Endodermal cell (in vitro differentiated cells): ENCODE data around the gene ITIH5. TPM values are rescaled to one million over a fixed set of nuclear protein-coding genes. Genes with fewer than 3 reads are reported as not detected.

Source experiments
- DNase-seq: peaks from one replicate; pipeline ENCODE4 v3.0.0-alpha.2; 2017
- H3K27ac ChIP-seq: 2 replicates; pipeline ENCODE4 v1.5.1; 2013; ENCODE audit warnings: mild to moderate bottlenecking, low read depth, low read length, moderate library complexity
- H3K27me3 ChIP-seq: 2 replicates; pipeline ENCODE4 v1.6.1; 2013; ENCODE audit warnings: mild to moderate bottlenecking, low read length, moderate library complexity; ENCODE audit not compliant: insufficient read depth, control insufficient read depth, poor library complexity, severe bottlenecking
- H3K36me3 ChIP-seq: 2 replicates; pipeline ENCODE4 v1.7.0; 2013; ENCODE audit warnings: mild to moderate bottlenecking, low read length, moderate library complexity; ENCODE audit not compliant: control insufficient read depth, insufficient read depth
- H3K4me1 ChIP-seq: one replicate; pipeline ENCODE4 v1.7.0; 2013; ENCODE audit warnings: low read length; ENCODE audit not compliant: control insufficient read depth, insufficient read depth
- H3K4me3 ChIP-seq: 2 replicates; pipeline ENCODE4 v1.5.1; 2013; ENCODE audit warnings: mild to moderate bottlenecking, low read length, moderate library complexity
- H3K9ac ChIP-seq: 2 replicates; pipeline ENCODE4 v1.6.1; 2013; ENCODE audit warnings: mild to moderate bottlenecking, low read length, moderate library complexity; ENCODE audit not compliant: poor library complexity, severe bottlenecking; ENCODE audit errors: extremely low read depth
- H3K9me3 ChIP-seq: 2 replicates; pipeline ENCODE4 v1.6.1; 2013; ENCODE audit warnings: mild to moderate bottlenecking, low read length, moderate library complexity; ENCODE audit not compliant: control insufficient read depth
- H3K27ac Mint-ChIP-seq: 2 replicates; pipeline ENCODE4 v1.8.0; 2020; ENCODE audit warnings: mixed read lengths
- H3K27me3 Mint-ChIP-seq: 2 replicates; pipeline ENCODE4 v1.8.0; 2021; ENCODE audit warnings: mild to moderate bottlenecking, mixed read lengths; ENCODE audit not compliant: insufficient read depth
- H3K36me3 Mint-ChIP-seq: 2 replicates; pipeline ENCODE4 v1.8.0; 2020; ENCODE audit warnings: low read depth, mixed read lengths
- H3K4me1 Mint-ChIP-seq: 2 replicates; pipeline ENCODE4 v1.8.0; 2020; ENCODE audit warnings: mixed read lengths
- H3K4me3 Mint-ChIP-seq: 2 replicates; pipeline ENCODE4 v1.8.0; 2020; ENCODE audit warnings: mild to moderate bottlenecking, moderate library complexity, mixed read lengths
- H3K9me3 Mint-ChIP-seq: 2 replicates; pipeline ENCODE4 v1.8.0; 2020; ENCODE audit warnings: mild to moderate bottlenecking, mixed read lengths
- WGBS, 2 experiments: methylation state at CpG; one replicate each; pipeline versions ENCODE4 v1.1.5 to v1.1.7; 2013; ENCODE audit warnings: missing lambda C conversion rate in 2 of 2, mixed read lengths in 1 of 2; ENCODE audit not compliant: insufficient coverage in 1 of 2, insufficient read length in 1 of 2; 5-methylcytosine and 5-hydroxymethylcytosine counted together
- total RNA-seq, 2 donors: library from RNA; stranded (reverse); fragmentation: NEBNext Ultra II Directional in 1 of 2; extraction: Animal tissue kit (Norgen Biotek cat#: 25700) in 1 of 2; gene quantifications; 2 replicates in 1 of 2; 3 replicates in 1 of 2; pipeline ENCODE4 v1.2.1, GENCODE V29; 2021
- TF ChIP-seq, protein P1 (sequence below): fragments of 200-600 bp; sonication (generic); conservative IDR thresholded peaks from 2 replicates; pipeline ENCODE4 v1.5.0; 2021; ENCODE audit warnings: antibody characterized with exemption, mild to moderate bottlenecking

Gene ITIH5
- total RNA-seq, 2 donors from 2014 or later = 2.9 to 5.3 TPM

- Histone ChIP-seq H3K27ac (no peak overlapping the region), H3K36me3 (no peaks in the 10 kb centered on the region), H3K4me1 (peaks cover 3% of the 10 kb centered on the region), H3K9me3 (no peaks in the 10 kb centered on the region), H3K4me3 (no peak overlapping the region), H3K9ac (no peak overlapping the region), H3K27me3 (no peaks in the 10 kb centered on the region)
- 95 to 97% methylated on average over 5 to 7 of the region's 7 CpGs for WGBS, 2 experiments
- TF ChIP-seq, protein P1, sequence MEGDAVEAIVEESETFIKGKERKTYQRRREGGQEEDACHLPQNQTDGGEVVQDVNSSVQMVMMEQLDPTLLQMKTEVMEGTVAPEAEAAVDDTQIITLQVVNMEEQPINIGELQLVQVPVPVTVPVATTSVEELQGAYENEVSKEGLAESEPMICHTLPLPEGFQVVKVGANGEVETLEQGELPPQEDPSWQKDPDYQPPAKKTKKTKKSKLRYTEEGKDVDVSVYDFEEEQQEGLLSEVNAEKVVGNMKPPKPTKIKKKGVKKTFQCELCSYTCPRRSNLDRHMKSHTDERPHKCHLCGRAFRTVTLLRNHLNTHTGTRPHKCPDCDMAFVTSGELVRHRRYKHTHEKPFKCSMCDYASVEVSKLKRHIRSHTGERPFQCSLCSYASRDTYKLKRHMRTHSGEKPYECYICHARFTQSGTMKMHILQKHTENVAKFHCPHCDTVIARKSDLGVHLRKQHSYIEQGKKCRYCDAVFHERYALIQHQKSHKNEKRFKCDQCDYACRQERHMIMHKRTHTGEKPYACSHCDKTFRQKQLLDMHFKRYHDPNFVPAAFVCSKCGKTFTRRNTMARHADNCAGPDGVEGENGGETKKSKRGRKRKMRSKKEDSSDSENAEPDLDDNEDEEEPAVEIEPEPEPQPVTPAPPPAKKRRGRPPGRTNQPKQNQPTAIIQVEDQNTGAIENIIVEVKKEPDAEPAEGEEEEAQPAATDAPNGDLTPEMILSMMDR = no peak
- Mint-ChIP-seq H3K27me3 (no peaks in the 10 kb centered on the region), H3K4me1 (peaks cover 22% of the 10 kb centered on the region), H3K27ac (no peak overlapping the region), H3K36me3 (no peaks in the 10 kb centered on the region), H3K9me3 (no peaks in the 10 kb centered on the region), H3K4me3 (no peak overlapping the region)
- DNase-seq = no peak
These were observed 55.9 kb downstream of the ITIH5 start for GRCh38 chr10:7610651-7611389.

DNA sequence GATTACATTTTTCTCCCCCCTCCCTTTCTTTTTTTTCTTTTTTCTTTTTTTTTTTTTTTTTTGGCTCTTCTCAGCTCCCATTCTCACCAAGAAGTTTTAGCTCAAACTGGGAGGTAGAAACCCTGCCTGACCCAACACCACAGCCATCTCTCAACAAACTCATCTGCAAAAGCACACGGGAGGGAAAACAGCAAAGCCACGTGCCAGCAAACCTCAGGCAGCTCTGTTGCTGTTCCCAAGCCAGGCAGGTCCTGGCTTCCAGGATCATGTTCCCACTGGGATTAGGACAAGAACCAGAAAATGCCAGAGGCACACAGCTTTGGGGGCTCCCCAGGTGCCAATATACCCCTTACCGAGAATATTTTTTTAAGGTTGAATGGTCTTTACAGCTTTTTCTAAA, 56.7 kb downstream of the ITIH5 start:
- WGBS, 2 experiments = 85% methylated on average over 3 of the region's 3 CpGs; no CpG with 5 or more reads in 1 of the 2 experiments
- H3K27ac ChIP-seq = no peak overlapping the region
- no peak overlapping the region for H3K4me3 Mint-ChIP-seq
- no peaks in the 10 kb centered on the region for H3K36me3 ChIP-seq
- no peak overlapping the region for H3K4me3 ChIP-seq
- H3K27me3 ChIP-seq = no peaks in the 10 kb centered on the region
- TF ChIP-seq, protein P1 = no peak
- no peak overlapping the region for H3K9ac ChIP-seq
- H3K9me3 Mint-ChIP-seq = no peaks in the 10 kb centered on the region
- no peak overlapping the region for H3K27ac Mint-ChIP-seq
- H3K4me1 ChIP-seq = peaks cover 3% of the 10 kb centered on the region
- no peaks in the 10 kb centered on the region for H3K36me3 Mint-ChIP-seq
- DNase-seq = no peak
- peaks cover 30% of the 10 kb centered on the region for H3K4me1 Mint-ChIP-seq
- no peaks in the 10 kb centered on the region for H3K27me3 Mint-ChIP-seq
- H3K9me3 ChIP-seq = no peaks in the 10 kb centered on the region

DNA sequence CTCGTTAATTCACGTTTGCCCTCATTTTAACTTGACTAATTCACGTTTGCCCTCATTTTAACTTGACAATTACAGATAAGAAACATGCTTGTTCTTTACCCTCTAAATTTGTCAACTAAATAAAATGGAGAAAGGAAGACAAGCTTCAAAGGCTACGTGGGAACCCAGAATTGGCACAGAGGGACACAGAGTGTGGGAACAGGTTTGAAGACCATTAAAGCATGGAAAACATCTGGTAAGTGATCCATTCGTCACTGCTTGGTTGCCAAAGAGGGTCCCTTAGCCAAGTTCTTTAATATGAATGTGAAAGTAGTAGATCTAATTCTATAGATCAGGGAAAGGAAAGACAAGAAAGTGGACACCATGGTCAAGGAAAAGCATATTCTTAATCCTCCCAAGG, 57.2 kb downstream of the ITIH5 start:
- Histone ChIP-seq H3K9ac (no peak overlapping the region), H3K27ac (no peak overlapping the region), H3K4me3 (no peak overlapping the region), H3K4me1 (peaks cover 3% of the 10 kb centered on the region), H3K27me3 (no peaks in the 10 kb centered on the region), H3K9me3 (no peaks in the 10 kb centered on the region), H3K36me3 (no peaks in the 10 kb centered on the region)
- Mint-ChIP-seq H3K9me3 (no peaks in the 10 kb centered on the region), H3K4me1 (peaks cover 31% of the 10 kb centered on the region), H3K36me3 (no peaks in the 10 kb centered on the region), H3K27ac (no peak overlapping the region), H3K4me3 (no peak overlapping the region), H3K27me3 (no peaks in the 10 kb centered on the region)
- DNase-seq = no peak
- whole genome bisulfite sequencing, 2 experiments = 92 to 98% methylated on average over 5 of the region's 5 CpGs
- TF ChIP-seq, protein P1 = no peak
